PC-3 (cell line): ENCODE data around the gene AHDC1. TPM values are rescaled to one million over a fixed set of nuclear protein-coding genes. Genes with fewer than 3 reads are reported as not detected.

Source experiments
- ATAC-seq: fragments of 200-7000 bp; cut with Tn5 transposase; 2 replicates; pipeline ENCODE4 v1.9.1; 2020; ENCODE audit warnings: mild to moderate bottlenecking, moderate library complexity
- BruUV-seq: library from RNA; stranded (reverse); fragments of 400-500 nt; replicated peaks from 2 replicates; lab custom pipeline; 2021; lab: Mats Ljungman, UMichigan
- CTCF ChIA-PET: fragments of 300-600 bp; sonication (Branson Sonifier 250); formaldehyde crosslinking; loops from one replicate; lab custom pipeline; 2022; ENCODE audit warnings: antibody characterized with exemption; lab: Charles Lee
- POLR2A ChIA-PET: fragments of 300-600 bp; sonication (Branson Sonifier 250); formaldehyde crosslinking; loops from one replicate; lab custom pipeline; 2022; ENCODE audit warnings: antibody characterized with exemption; ENCODE audit not compliant: unreplicated experiment; lab: Charles Lee
- DNase-seq: peaks from one replicate; pipeline ENCODE4 v3.0.0-alpha.2; 2015
- H2AFZ ChIP-seq: fragments of 300-600 bp; sonication (generic); 2 replicates; pipeline ENCODE4 v1.6.0; 2016; ENCODE audit warnings: antibody characterized with exemption, low read length
- H3F3A ChIP-seq: fragments of 300-600 bp; sonication (generic); one replicate; pipeline ENCODE4 v1.6.0; 2017; ENCODE audit warnings: antibody characterized with exemption, low read length, control low read depth, mild to moderate bottlenecking; ENCODE audit not compliant: unreplicated experiment
- H3K27ac ChIP-seq: fragments of 300-600 bp; sonication (generic); 2 replicates; pipeline ENCODE4 v1.5.1; 2016; ENCODE audit warnings: mild to moderate bottlenecking, low read length
- H3K27me3 ChIP-seq: fragments of 300-600 bp; sonication (generic); 2 replicates; pipeline ENCODE4 v1.6.1; 2016; ENCODE audit warnings: low read length, mixed read lengths
- H3K36me3 ChIP-seq: fragments of 300-600 bp; sonication (generic); 2 replicates; pipeline ENCODE4 v1.6.1; 2016; ENCODE audit warnings: low read depth, mixed run types, low read length, mixed read lengths
- H3K4me1 ChIP-seq: fragments of 300-600 bp; sonication (generic); 2 replicates; pipeline ENCODE4 v1.5.1; 2016; ENCODE audit warnings: low read length; ENCODE audit not compliant: insufficient read depth
- H3K4me2 ChIP-seq: fragments of 300-600 bp; sonication (generic); 2 replicates; pipeline ENCODE4 v1.6.0; 2016; ENCODE audit warnings: low read length
- H3K4me3 ChIP-seq: fragments of 300-600 bp; sonication (generic); 2 replicates; pipeline ENCODE4 v1.5.1; 2016; ENCODE audit warnings: mild to moderate bottlenecking, low read length, mixed read lengths
- H3K79me2 ChIP-seq: fragments of 300-600 bp; sonication (generic); 2 replicates; pipeline ENCODE4 v1.6.1; 2017; ENCODE audit warnings: low read length, mixed read lengths
- H3K9ac ChIP-seq: fragments of 300-600 bp; sonication (generic); 2 replicates; pipeline ENCODE4 v1.6.0; 2016; ENCODE audit warnings: mild to moderate bottlenecking, low read length
- H3K9me2 ChIP-seq: fragments of 300-600 bp; sonication (generic); replicated peaks from 2 replicates; pipeline ENCODE4 v1.6.1; 2016; ENCODE audit warnings: mixed run types, low read length, mixed read lengths
- H3K9me3 ChIP-seq: fragments of 300-600 bp; sonication (generic); 2 replicates; pipeline ENCODE4 v1.6.1; 2016; ENCODE audit warnings: low read length, mixed read lengths
- H4K20me1 ChIP-seq: fragments of 300-600 bp; sonication (generic); 2 replicates; pipeline ENCODE4 v1.6.1; 2016; ENCODE audit warnings: low read length, mixed read lengths
- EZH2 ChIP-seq: fragments of 300-600 bp; sonication (generic); IDR thresholded peaks from one replicate; pipeline ENCODE4 v1.6.1; 2017; ENCODE audit warnings: antibody characterized with exemption, mild to moderate bottlenecking, low read length; ENCODE audit not compliant: unreplicated experiment
- EZH2phosphoT487 ChIP-seq: fragments of 300-600 bp; sonication (generic); IDR thresholded peaks from 2 replicates; pipeline ENCODE4 v1.6.1; 2018; ENCODE audit warnings: mild to moderate bottlenecking, antibody characterized with exemption, low read length, borderline replicate concordance
- intact Hi-C: fragments of 100-400 bp; cut with micrococcal nuclease; formaldehyde crosslinking; loops from 2 replicates; pipeline ENCODE4 v1.9.0; 2023
- total RNA-seq: library from RNA; depleted of rRNA; stranded (reverse); fragments of >200 nt; gene quantifications from 2 replicates; pipeline ENCODE4 v1.2.3, GENCODE V29; 2014
- TF ChIP-seq, protein P1 (sequence below): fragments of 300-600 bp; sonication (generic); conservative IDR thresholded peaks from 2 replicates; pipeline ENCODE4 v1.5.1; 2017; ENCODE audit warnings: antibody characterized with exemption, low read depth, mild to moderate bottlenecking, low read length

Gene AHDC1
- total RNA-seq, 1 experiment from 2014 or later, result 15.2 TPM

GRCh38 chr1:27518808-27519207 lies 85.1 kb downstream of the AHDC1 start:
- TF ChIP-seq EZH2phosphoT487 (no peak), EZH2 (no peak)
- TF ChIP-seq, protein P1, sequence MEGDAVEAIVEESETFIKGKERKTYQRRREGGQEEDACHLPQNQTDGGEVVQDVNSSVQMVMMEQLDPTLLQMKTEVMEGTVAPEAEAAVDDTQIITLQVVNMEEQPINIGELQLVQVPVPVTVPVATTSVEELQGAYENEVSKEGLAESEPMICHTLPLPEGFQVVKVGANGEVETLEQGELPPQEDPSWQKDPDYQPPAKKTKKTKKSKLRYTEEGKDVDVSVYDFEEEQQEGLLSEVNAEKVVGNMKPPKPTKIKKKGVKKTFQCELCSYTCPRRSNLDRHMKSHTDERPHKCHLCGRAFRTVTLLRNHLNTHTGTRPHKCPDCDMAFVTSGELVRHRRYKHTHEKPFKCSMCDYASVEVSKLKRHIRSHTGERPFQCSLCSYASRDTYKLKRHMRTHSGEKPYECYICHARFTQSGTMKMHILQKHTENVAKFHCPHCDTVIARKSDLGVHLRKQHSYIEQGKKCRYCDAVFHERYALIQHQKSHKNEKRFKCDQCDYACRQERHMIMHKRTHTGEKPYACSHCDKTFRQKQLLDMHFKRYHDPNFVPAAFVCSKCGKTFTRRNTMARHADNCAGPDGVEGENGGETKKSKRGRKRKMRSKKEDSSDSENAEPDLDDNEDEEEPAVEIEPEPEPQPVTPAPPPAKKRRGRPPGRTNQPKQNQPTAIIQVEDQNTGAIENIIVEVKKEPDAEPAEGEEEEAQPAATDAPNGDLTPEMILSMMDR, result no peak
- POLR2A ChIA-PET, result no interaction called here
- no peaks in the 10 kb centered on the region for H3K36me3 ChIP-seq
- H3K9me3 ChIP-seq, result no peaks in the 10 kb centered on the region
- H3K9ac ChIP-seq, result no peak overlapping the region
- no peak overlapping the region for H3K4me2 ChIP-seq
- no peak overlapping the region for H3K4me3 ChIP-seq
- no peaks in the 10 kb centered on the region for H4K20me1 ChIP-seq
- H2AFZ ChIP-seq, result no peak overlapping the region
- CTCF ChIA-PET, result no interaction called here
- H3K27ac ChIP-seq, result no peak overlapping the region
- ATAC-seq, result no peak
- no TSS peak for BruUV-seq
- H3K9me2 ChIP-seq, result no peaks in the 10 kb centered on the region
- H3F3A ChIP-seq, result no peaks in the 10 kb centered on the region
- no peaks in the 10 kb centered on the region for H3K79me2 ChIP-seq
- peaks cover 32% of the 10 kb centered on the region for H3K4me1 ChIP-seq
- no peaks in the 10 kb centered on the region for H3K27me3 ChIP-seq
- no peak for DNase-seq
- intact Hi-C loops, result no loop called here

GRCh38 chr1:27517907-27518718 lies 85.8 kb downstream of the AHDC1 start:
- ChIA-PET CTCF (no interaction called here), POLR2A (no interaction called here)
- Histone ChIP-seq H4K20me1 (no peaks in the 10 kb centered on the region), H3K9me3 (no peaks in the 10 kb centered on the region), H2AFZ (peak overlapping the region; percentile 61), H3K79me2 (no peaks in the 10 kb centered on the region), H3F3A (no peaks in the 10 kb centered on the region), H3K9ac (no peak overlapping the region), H3K27me3 (no peaks in the 10 kb centered on the region), H3K36me3 (no peaks in the 10 kb centered on the region), H3K9me2 (no peaks in the 10 kb centered on the region), H3K4me3 (no peak overlapping the region), H3K27ac (peak overlapping the region; percentile 59), H3K4me2 (peak overlapping the region; percentile 41; the same call in 1 of the 2 replicates), H3K4me1 (peaks cover 26% of the 10 kb centered on the region)
- intact Hi-C loops, result no loop called here
- no peak for TF ChIP-seq EZH2phosphoT487
- DNase-seq (peak; percentile 53), ATAC-seq (no peak)
- no TSS peak for BruUV-seq

DNA sequence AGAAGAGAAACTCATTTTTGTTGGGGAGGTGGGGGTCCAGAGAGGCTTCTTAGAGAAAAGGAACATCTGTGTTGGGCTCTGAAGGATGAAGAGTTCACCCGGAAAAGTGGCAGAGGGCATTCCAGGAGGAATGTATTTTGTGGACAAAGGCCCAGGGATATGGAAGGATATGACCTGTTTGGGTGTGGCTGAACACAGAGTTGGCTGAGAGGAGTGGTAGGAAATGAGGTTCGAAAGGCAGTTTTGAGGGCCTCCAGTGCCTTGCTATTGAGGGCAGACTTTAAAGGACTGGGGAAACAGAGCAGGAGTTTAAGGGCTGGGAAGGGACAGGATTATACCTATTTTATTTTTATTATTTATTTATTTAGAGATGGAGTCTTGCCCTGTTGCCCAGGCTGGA lies 86.6 kb downstream of the AHDC1 start:
- no TSS peak for BruUV-seq
- POLR2A ChIA-PET, result no interaction called here
- no peaks in the 10 kb centered on the region for H3K79me2 ChIP-seq

More for the DNA sequence above, 86.6 kb downstream of the AHDC1 start:
- H3K9me2 ChIP-seq, result no peaks in the 10 kb centered on the region
- peak overlapping the region; percentile 22; the same call in 1 of the 2 replicates for H2AFZ ChIP-seq
- DNase-seq (peak; percentile 47), ATAC-seq (peak; percentile 59)
- no peaks in the 10 kb centered on the region for H4K20me1 ChIP-seq
- peak overlapping the region; percentile 59 for H3K27ac ChIP-seq
- H3K4me2 ChIP-seq, result 0 out of 2 replicates have a peak overlapping the region, but pooled peaks have one; percentile 15
- H3K9ac ChIP-seq, result no peak overlapping the region
- no peaks in the 10 kb centered on the region for H3K9me3 ChIP-seq
- H3K4me1 ChIP-seq, result peaks cover 18% of the 10 kb centered on the region
- no peak overlapping the region for H3K4me3 ChIP-seq
- TF ChIP-seq EZH2 (no peak), EZH2phosphoT487 (no peak)
- TF ChIP-seq, protein P1, result no peak
- intact Hi-C loops, result no loop called here
- H3F3A ChIP-seq, result no peaks in the 10 kb centered on the region
- H3K27me3 ChIP-seq, result no peaks in the 10 kb centered on the region
- no peaks in the 10 kb centered on the region for H3K36me3 ChIP-seq
- CTCF ChIA-PET, result no interaction called here
